ENCODE measurements around the gene KLHL24. TPM values are rescaled to one million over a fixed set of nuclear protein-coding genes. Genes with fewer than 3 reads are reported as not detected.
A peak's percentile ranks its signal among the peaks of the same experiment; 100 is the strongest.
"Not testable (repeated sequence)": the region's sequence is repeated elsewhere in the genome, so short reads cannot be mapped to it uniquely, and the experiment has no call there.

Gene KLHL24
- polyA plus RNA-seq, 4 donors: 38.5 to 56.8 (median 51.6) TPM

DNA sequence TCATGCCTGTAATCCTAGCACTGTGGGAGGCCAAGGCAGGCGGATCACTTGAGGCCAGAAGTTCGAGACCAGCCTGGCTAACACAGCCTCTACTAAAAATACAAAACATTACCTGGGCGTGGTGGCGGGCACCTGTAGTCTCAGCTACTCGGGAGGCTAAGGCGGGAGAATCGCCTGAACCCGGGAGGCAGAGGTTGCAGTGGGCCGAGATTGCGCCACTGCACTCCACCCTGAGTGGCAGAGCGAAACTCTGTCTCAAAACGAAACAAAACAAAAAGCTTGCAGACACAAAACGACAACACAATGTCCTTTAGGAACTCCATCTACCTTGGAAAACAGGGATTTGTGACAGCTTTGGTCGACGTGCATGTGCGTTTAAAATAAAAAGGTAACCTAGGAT, 716 bp upstream of the KLHL24 start:
- DNase-seq (ENCODE audit: low read depth in 4 of 4, low spot score in 3 of 4): no peak

DNA sequence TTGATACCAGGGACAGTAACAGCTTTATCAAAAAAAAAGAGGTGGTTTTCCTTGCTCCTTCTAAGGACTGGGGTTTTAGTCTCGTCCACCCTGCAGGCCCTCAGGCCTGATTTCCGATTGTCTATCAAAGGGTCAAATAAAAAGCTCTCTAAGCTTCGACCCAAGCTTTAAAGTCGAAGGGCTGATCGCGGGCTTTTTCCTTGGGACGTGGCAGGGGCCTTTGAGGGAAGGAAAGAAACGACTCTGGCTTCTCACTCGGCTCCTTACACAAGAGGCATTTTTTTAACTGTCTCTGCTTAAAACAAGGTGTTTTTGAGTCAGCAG, 354 bp upstream of the KLHL24 start:
- DNase-seq (ENCODE audit: low read depth in 4 of 4, low spot score in 3 of 4): no peak

DNA sequence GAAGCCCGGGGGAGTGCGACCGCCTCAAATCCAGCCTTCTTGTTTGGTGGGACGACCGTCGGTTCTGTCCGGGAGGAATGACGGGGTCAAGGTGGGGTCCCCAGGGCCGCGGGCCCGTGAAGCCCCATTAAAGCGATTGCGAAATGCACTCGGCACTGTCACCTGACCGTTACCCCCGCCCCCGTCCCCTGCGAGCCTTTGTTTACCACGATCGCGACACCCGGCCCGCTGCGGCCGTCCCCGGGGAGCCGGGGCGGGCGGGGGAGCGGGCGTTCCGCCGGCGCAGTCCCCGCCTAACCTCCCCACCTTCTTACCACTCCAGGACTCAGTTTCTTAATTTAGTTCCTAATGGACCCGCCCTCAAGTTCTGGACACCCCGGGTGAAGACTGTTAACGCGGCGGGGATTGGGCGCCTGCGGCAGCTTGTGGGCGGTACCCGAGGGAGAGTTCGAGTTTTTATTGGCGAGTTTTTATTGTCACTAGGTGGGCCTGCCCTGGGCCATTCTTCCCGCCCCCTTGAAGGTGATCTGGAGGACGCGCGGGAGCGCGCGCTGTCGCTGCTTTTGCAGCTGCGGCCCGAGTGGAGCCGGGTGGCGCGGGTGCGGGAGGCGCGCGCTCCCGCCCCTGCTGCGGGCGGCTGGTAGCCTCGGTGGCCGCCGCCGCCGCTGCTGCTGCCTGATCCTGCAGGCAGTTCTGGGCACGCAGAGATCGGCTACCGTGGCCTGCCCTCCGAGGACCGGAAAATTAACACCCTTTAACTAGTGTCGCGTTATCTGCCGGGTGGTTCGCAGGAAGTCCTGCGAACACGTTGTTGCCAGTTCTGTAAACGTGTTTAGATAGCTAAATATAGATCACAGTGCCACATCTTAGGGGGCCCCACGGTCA, 1.0 kb downstream of the KLHL24 start:
- peak; percentile 91 to 97 (median 94) for DNase-seq (ENCODE audit: low read depth in 4 of 4, low spot score in 3 of 4)

DNA sequence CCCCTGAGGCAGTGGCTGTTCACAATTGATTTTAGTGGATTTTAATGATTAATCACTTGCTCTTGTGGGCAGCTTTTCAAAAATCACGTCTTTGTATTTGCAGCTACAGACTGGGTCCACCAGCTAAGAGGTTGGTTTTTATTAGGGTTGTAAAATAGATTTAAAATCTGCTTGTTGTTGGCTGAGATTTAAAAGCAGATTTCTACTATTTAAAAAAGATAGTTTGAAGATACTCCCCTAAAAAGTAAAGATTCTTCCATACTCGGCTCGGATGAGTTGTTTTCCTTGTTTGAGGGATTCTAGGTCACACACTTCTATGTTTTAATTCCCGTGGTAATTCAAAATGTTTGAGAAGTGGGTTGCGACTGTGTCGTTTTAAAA, 1.7 kb downstream of the KLHL24 start:
- no peak for DNase-seq (ENCODE audit: low read depth in 4 of 4, low spot score in 3 of 4)

DNA sequence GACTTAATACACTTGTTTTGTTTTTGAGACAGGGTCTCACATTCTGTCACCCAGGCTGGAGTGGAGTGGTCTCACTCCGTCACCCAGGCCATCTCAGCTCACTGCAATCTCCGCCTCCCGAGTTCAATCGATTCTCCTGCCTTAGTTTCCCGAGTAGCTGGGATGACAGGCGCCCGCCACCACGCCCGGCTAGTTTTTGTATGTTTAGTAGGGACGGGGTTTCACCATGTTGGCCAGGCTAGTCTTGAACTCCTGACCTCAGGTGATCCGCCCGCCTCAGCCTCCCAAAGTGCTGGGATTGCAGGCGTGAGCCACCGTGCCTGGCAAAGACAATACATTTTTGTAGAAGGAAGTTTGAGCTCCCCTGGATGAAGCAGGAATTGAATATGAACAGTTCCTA, 2.2 kb downstream of the KLHL24 start:
- not testable (repeated sequence) for DNase-seq (ENCODE audit: low read depth in 4 of 4, low spot score in 3 of 4)

DNA sequence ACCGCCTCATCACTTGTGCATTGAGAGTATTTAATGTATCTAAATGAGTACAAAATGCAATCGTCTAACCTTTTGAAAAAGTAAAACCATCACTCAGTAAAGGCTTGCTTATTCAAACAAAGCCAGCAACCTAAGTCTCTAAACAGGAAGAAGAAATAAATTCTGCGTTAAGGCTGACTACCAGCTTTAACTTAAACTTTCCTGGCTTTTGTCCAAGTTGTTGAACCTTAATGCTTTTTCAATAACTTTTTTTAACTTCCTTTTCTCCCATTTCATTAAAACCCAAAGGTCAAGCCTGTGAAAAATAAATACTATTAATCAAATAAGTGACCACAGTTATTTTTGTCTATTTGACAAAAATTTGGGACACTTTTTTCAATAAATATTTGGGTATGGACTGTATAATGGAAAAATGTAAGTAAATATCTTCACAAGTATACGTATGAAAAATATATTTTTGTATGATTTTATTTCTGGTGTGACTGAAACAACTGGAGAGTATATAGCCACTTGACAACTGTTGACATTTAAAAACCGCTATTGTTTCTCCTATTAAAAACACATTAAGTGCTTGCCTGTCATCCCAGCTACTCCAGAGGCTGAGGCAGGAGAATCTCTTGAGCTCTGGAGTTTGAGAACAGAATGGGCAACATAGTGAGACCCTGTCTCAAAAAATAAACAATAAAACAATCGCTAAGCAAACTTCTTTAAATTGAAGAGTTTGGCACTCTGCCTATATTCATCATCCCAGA, 2.9 kb downstream of the KLHL24 start:
- DNase-seq (ENCODE audit: low read depth in 4 of 4, low spot score in 3 of 4): peak in 3 of 4 donors; percentile 7 to 40 (median 10)

DNA sequence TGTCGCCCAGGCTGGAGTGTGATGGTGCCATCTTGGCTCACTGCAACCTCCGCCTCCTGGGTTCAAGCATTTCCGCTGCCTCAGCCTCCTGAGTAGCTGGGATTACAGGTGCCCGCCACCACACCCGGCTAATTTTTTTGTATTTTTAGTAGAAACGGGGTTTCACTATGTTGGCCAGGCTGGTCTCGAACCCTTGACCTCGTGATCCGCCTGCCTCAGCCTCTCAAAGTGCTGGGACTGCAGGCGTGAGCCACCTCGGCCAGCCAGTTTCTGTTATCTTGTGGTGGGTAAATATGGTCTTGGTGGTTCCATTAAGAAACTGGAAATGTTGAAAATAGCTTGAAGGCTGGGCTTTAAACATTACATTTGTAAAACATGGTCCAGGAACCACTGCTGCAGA, 5.2 kb downstream of the KLHL24 start:
- DNase-seq (ENCODE audit: low read depth in 4 of 4, low spot score in 3 of 4): not testable (repeated sequence)

DNA sequence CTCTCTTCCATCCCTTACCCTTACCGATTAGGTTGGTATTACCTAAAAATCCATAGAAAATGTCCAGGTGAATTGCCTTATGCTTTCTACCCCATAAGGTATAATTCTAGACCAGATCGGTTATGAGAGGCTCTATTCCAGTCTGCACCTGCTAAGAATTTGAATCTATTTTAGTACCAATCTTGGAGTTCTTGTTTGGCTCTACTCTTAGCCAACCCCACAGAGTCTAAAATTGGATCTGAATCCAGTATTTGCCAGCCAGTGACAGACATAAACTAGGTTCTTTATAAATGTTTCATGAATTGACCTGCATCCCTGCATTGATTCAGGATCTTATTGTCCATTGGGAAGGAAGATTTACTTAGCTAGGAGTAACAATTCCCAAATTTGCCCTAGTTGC, 6.5 kb downstream of the KLHL24 start:
- DNase-seq (ENCODE audit: low read depth in 4 of 4, low spot score in 3 of 4): no peak

DNA sequence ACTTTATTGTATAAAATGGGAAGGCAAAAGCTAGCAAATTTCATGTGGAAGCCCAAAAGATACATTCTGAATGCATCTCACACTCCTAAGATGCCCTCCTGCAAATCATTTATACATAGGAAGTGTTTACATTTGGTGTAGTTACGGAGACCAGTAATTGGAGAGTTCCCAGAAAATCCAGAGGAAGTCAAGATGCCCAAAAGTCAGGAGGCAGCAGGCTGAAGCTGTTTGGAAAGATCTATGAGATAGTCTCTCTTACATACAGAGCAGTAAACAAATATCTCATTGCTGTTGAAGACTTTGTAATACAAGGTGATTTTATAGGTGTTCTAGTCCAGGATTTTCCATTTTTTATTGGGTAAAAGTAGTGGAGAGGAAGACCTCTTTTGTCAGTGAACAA, 8.8 kb downstream of the KLHL24 start:
- DNase-seq (ENCODE audit: low read depth in 4 of 4, low spot score in 3 of 4): no peak

DNA sequence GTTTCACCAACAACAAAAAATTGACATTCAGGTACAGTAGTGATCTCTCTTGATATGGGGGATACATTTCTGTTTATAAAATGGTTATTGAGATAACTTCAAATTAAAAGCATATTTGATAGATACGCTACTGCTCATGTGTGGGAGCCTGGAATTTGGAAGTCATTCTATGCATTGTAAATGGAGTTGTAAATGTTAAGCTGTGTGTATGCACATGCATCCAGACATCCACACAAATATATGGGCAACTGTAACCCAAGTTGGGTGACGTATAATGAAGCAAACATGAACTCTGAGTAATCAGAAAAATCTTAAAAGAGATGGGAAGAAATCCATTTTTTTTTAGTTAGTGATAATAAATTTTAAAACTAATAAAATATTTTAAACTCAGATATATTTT, 9.8 kb downstream of the KLHL24 start:
- DNase-seq (ENCODE audit: low read depth in 4 of 4, low spot score in 3 of 4): no peak

DNA sequence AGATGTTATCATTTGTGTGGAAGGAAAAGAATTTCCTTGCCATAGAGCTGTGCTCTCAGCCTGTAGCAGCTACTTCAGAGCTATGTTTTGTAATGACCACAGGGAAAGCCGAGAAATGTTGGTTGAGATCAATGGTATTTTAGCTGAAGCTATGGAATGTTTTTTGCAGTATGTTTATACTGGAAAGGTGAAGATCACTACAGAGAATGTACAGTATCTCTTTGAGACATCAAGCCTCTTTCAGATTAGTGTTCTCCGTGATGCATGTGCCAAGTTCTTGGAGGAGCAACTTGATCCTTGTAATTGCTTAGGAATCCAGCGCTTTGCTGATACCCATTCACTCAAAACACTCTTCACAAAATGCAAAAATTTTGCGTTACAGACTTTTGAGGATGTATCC, 15.1 kb downstream of the KLHL24 start:
- DNase-seq (ENCODE audit: low read depth in 4 of 4, low spot score in 3 of 4): no peak

DNA sequence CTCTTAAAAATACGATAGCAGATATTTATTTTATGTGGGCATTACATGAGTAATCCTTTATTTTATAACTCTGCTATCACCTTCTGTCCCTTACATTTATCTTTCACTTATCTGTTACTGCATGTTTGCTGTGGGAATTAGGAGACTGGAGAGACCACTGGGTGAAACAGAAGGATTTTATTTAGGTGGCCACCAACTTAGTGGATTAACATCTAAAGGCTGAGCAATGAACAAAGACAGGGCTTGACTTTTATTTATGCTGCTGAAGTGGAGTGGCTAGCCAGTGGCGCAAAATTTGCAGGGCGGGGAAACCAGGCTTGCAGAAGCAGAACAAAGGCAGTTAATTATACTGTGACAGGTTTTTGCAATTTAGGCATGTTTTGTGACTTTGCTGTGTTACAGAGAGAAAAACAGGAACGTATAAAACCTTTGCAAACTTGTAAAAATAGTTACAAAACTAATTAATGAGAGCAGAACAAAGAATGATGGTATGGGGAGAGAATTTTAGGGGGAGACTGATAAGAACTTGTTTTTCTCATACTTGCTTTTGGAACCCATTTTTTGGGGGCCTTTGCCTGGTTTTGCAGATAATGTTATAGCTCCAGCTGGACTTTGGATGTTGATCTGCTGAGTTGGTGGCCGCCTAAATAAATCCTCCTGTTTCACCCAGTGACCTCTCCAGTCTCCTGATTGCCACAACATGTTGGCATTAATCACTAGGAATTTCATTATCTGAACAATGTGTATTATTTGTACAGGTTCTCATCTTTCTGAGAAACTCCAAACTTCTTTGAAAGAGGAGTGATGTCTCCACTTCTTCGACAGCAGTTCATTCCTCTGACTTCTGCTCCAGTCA, 18.0 kb downstream of the KLHL24 start:
- DNase-seq (ENCODE audit: low read depth in 4 of 4, low spot score in 3 of 4): peak in 2 of 4 donors; percentile 8 to 12

DNA sequence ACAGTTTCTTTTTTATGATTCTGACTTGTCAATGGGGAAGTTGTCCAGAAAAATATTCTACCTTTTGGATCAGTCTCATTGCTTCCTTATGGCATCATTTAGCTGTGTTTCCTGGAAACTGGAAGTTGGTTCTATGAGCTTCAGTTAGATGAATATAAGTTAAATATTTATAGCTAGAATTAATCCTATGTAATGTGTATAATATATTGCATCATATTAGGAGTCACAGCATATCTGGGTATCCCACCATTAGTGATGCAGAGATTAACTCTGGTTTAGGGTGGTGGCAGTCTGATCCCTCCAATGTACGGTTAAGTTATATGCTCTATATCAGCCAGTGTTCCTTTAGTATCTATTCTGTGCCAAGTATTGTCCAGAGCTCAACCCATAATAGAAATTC, 19.3 kb downstream of the KLHL24 start:
- no peak for DNase-seq (ENCODE audit: low read depth in 4 of 4, low spot score in 3 of 4)

DNA sequence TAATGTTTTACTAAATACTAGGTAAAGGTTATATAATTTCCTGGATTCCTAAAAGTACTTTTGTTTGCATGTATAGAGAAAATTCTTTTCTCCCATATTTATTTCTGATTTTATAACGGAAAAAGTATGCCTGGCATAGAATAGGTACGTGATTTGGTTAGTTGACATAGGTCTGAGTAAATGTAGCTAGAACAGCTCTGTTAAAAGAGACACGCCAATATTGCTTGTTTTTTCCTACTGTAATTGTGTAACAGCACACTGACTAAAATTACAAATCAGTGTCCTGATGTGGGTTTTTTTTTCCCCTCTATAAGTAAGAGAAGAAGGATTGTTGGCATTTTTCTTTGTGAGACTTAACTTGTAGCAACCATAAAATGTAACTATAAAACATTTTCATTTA, 26.7 kb downstream of the KLHL24 start:
- DNase-seq (ENCODE audit: low read depth in 4 of 4, low spot score in 3 of 4): no peak

DNA sequence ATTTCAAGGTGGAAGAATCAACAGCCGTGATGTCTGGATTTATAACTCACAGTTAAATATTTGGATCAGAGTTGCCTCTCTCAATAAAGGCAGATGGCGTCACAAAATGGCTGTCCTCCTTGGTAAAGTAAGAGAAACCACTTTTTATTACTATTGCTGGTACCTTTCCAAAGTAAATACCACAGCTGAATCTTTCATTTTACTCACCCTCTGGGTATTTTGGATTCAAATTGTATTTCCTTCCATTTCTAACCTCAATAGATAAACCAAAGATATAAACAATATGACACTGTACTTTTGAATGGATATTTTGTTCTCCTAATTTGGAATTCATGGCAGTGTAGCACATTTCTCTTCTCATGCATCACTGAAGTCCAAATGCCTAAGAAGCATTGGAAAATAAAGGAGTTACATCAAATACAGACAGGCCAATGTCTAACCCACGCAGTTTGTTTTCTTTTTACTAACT, 29.5 kb downstream of the KLHL24 start:
- no peak for DNase-seq (ENCODE audit: low read depth in 4 of 4, low spot score in 3 of 4)

DNA sequence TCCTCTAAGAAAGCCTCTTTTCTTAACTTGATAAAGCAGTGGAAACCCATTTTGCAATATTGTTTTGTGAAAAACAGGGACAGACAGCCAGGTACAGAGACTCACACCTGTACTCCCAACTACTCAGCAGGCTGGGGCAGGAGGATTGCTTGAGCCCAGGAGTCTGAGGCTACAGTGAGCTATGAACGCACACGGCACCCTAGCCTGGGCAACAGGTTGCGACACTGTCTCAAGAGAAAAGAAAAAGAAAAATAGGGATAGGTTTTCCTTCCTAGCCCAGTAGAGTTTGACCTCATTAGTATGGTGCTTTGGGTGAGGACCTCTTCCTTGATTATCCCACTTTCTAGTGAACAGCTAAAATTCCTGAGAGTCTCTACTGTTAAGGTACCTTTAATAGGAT, 44.6 kb downstream of the KLHL24 start:
- no peak for DNase-seq (ENCODE audit: low read depth in 4 of 4, low spot score in 3 of 4)

DNA sequence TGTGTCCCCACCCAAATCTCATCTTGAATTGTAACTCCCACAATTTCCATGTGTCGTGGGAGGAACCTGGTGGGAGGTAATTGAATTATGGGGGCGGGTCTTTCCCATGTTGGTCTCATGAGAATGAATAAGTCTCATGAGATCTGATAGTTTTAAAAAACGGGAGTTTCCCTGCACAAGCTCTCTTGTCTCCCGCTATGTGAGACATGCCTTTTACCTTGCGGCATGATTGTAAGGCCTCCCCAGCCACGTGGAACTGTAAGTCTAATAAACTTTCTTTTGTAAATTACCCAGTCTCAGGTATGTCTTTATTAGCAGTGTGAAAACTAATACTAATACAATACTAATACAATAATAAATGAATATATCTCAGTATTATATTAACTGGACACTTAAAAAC, 52.3 kb downstream of the KLHL24 start:
- DNase-seq (ENCODE audit: low read depth in 4 of 4, low spot score in 3 of 4): no peak

DNA sequence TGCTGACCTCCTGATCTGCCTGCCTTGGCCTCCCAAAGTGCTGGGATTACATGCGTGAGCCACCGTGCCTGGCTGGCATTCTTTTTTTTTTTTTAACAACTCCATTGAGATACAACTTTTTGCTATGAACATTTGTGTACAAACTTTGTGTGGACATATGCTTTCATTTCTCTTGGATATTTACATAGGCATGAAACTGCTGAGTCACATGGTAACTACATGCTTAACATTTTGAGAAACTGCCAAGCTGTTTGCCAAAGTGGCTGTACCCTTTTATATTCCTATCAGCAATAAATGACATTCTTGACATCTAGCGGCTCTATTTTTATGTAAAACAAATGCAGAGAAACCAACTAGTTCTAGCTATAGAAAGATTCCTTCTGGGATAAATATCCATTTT, 53.5 kb downstream of the KLHL24 start:
- no peak for DNase-seq (ENCODE audit: low read depth in 4 of 4, low spot score in 3 of 4)

DNA sequence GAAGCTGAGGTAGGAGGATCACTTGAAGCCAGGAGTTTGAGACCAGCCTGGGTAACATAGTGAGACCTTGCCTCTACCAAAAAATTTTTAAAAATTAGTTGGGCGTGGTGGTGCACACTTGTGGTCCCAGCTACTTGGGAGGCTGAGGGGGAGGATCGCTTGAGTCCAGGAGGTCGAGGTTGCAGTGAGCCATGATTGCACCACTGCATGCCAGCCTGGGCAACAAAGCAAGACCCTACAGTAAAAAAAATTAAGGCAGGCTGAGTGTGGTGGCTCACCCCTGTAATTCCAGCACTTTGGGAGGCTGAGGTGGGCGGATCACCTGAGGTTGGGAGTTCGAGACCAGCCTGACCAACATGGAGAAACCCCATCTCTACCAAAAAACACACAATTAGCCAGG, 54.2 kb downstream of the KLHL24 start:
- DNase-seq (ENCODE audit: low read depth in 4 of 4, low spot score in 3 of 4): not testable (repeated sequence)

DNA sequence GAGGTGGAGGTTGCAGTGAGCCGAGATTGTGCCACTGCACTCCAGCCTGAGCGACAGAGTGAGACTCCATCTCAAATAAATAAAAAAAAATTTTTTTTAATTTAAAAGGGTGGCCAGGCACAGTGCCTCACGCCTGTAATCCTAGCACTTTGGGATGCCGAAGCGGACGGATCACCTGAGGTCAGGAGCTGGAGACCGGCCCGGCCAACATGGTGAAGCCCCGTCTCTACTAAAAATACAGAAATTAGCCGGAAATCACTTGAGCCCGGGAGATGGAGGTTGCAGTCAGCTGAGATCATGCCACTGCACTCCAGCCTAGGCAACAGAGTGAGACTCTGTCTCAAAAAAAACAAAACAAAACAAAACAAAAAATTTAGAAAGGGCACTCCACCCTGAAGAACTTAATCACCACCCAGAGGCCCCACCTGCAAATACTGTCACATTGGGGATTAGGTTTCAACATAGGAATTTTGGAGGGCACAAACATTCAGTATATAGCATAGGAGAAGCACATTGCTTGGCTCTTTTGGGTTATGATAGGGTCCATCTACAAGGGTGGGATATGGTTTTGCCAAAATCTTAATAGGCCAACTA, 55.1 kb downstream of the KLHL24 start:
- no peak for DNase-seq (ENCODE audit: low read depth in 4 of 4, low spot score in 3 of 4)

DNA sequence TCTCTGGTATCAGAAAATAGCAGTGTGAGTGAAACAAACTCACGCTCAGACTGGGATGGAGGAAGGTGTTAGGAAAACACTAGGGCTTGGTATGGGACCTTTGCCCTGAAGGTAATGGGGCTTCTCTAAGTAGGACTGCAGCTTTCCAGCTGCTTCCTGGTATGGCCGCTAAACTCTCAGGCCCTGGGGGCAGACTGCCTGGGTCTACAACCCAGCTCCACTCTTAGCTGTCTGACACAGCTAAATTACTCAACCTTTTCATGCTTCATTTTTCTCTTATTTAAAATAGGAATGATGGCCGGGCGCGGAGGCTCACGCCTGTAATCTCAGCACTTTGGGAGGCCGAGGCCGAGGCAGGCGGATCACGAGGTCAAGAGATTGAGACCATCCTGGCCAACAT, 57.0 kb downstream of the KLHL24 start:
- no peak for DNase-seq (ENCODE audit: low read depth in 4 of 4, low spot score in 3 of 4)

All from right renal pelvis (tissue), 4 donors.